Panc1 (cell line): Measurements from ENCODE around the gene TMEM87A.

Experiments
- CTCF ChIP-seq: fragments of 450-650 bp; IDR thresholded peaks from 2 replicates; pipeline ENCODE4 v1.5.1; 2017; ENCODE audit warnings: mild to moderate bottlenecking
- REST ChIP-seq, 2 experiments: IDR thresholded peaks; 2 replicates each; pipeline ENCODE4 v1.6.1; 2011 to 2012; ENCODE audit warnings: low read depth in 2 of 2, control low read depth in 1 of 2, low read length in 1 of 2, mild to moderate bottlenecking in 1 of 2, moderate library complexity in 1 of 2; ENCODE audit not compliant: insufficient read depth in 1 of 2

- no peak for TF ChIP-seq CTCF
- TF ChIP-seq REST (IDR thresholded peaks at IDR 0.05; ENCODE audit: insufficient read depth in 1 of 2, low read depth in 2 of 2, low read length in 1 of 2): no peak
These were observed 65.3 kb downstream of the TMEM87A start, which contains the start of gene VPS39 for GRCh38 chr15:42207674-42208579.
